ENCODE results near the gene ATOH8.

Gene ATOH8

GRCh38 chr2:85734942-85735608 is 18.7 kb upstream of the ATOH8 start:
- WGBS (ENCODE audit: extremely low coverage, insufficient coverage, insufficient read length) = no CpG with 5 or more reads among the region's 5 CpGs
- H2BK5ac ChIP-seq (ENCODE audit: low read depth, low read length, poor library complexity) = no peak overlapping the region
- no peak overlapping the region for H3K4ac ChIP-seq (ENCODE audit: low read depth, low read length)

DNA sequence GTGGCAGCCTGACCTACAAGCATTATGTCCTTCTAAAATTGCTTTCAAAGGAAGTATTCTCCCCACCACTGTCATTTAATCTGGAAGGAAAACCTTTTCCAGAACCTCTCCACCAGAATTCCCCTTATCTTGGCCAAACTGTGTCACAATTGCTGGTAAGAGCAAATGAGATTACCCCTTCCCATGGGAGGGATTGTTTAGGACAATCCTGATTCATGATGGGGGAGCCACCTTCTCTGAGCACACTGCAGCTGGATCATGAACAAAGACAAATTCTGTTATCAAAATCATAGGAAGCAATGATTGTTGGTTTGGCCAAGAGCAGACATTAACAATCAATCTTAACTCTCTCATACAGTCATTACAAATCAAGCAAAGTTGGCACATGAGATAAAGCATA is 18.1 kb upstream of the ATOH8 start:
- no peak overlapping the region for H4K12ac ChIP-seq (ENCODE audit: low read depth, low read length)
- H3K9ac ChIP-seq (ENCODE audit: low read length) = no peak overlapping the region

More at GRCh38 chr2:85734942-85735608, 18.7 kb upstream of the ATOH8 start:
- no peak overlapping the region for H3K23ac ChIP-seq (ENCODE audit: low read length)
- H3K9ac ChIP-seq (ENCODE audit: low read length) = no peak overlapping the region
- no peaks in the 10 kb centered on the region for H3K27me3 ChIP-seq (ENCODE audit: insufficient read depth, low read length)
- no peaks in the 10 kb centered on the region for H3K79me2 ChIP-seq (ENCODE audit: control insufficient read depth, insufficient read depth, low read length, poor library complexity)
- H3K18ac ChIP-seq (ENCODE audit: low read length) = no peak overlapping the region
- no peak overlapping the region for H3K4me3 ChIP-seq (ENCODE audit: low read depth, low read length)
- no peaks in the 10 kb centered on the region for H3K79me1 ChIP-seq (ENCODE audit: low read length)
- H3K4me2 ChIP-seq (ENCODE audit: low read length) = no peak overlapping the region
- no peak overlapping the region for H2AFZ ChIP-seq (ENCODE audit: insufficient read depth, low read length, poor library complexity)
- no peaks in the 10 kb centered on the region for H3K9me3 ChIP-seq (ENCODE audit: insufficient read depth, low read depth, low read length)
- no peak for DNase-seq
- H2BK12ac ChIP-seq (ENCODE audit: low read length) = no peak overlapping the region
- H3K14ac ChIP-seq (ENCODE audit: low read length) = no peak overlapping the region
- H2BK120ac ChIP-seq (ENCODE audit: insufficient read depth, low read length, poor library complexity) = no peak overlapping the region
- H4K12ac ChIP-seq (ENCODE audit: low read depth, low read length) = no peak overlapping the region
- no peak overlapping the region for H4K91ac ChIP-seq (ENCODE audit: low read depth, low read length)
- H4K8ac ChIP-seq (ENCODE audit: low read depth, low read length) = no peak overlapping the region
- no peaks in the 10 kb centered on the region for H3K36me3 ChIP-seq (ENCODE audit: control insufficient read depth in 1 of 2, insufficient read depth in 2 of 2, low read length in 2 of 2)
- no peaks in the 10 kb centered on the region for H3K4me1 ChIP-seq (ENCODE audit: control insufficient read depth in 1 of 2, insufficient read depth in 2 of 2, low read length in 2 of 2)
- no peak overlapping the region for H2AK5ac ChIP-seq (ENCODE audit: low read length)
- no peak overlapping the region for H3K27ac ChIP-seq (ENCODE audit: low read depth, low read length)

GRCh38 chr2:85736456-85737355 is 17.1 kb upstream of the ATOH8 start:
- Histone ChIP-seq H2BK5ac (ENCODE audit: low read depth, low read length, poor library complexity) (no peak overlapping the region), H4K8ac (ENCODE audit: low read depth, low read length) (no peak overlapping the region), H3K23ac (ENCODE audit: low read length) (no peak overlapping the region), H2BK120ac (ENCODE audit: insufficient read depth, low read length, poor library complexity) (no peak overlapping the region), H3K79me2 (ENCODE audit: control insufficient read depth, insufficient read depth, low read length, poor library complexity) (no peaks in the 10 kb centered on the region), H3K27ac (ENCODE audit: low read depth, low read length) (no peak overlapping the region), H3K9ac (ENCODE audit: low read length) (no peak overlapping the region), H2BK12ac (ENCODE audit: low read length) (no peak overlapping the region), H3K79me1 (ENCODE audit: low read length) (no peaks in the 10 kb centered on the region), H3K4me1 (ENCODE audit: control insufficient read depth in 1 of 2, insufficient read depth in 2 of 2, low read length in 2 of 2) (no peaks in the 10 kb centered on the region), H3K4me3 (ENCODE audit: low read depth, low read length) (no peak overlapping the region), H3K4me2 (ENCODE audit: low read length) (no peak overlapping the region), H3K27me3 (ENCODE audit: insufficient read depth, low read length) (no peaks in the 10 kb centered on the region), H4K12ac (ENCODE audit: low read depth, low read length) (no peak overlapping the region), H4K91ac (ENCODE audit: low read depth, low read length) (no peak overlapping the region), H3K9me3 (ENCODE audit: insufficient read depth, low read depth, low read length) (no peaks in the 10 kb centered on the region), H3K36me3 (ENCODE audit: control insufficient read depth in 1 of 2, insufficient read depth in 2 of 2, low read length in 2 of 2) (no peaks in the 10 kb centered on the region), H3K4ac (ENCODE audit: low read depth, low read length) (no peak overlapping the region), H2AK5ac (ENCODE audit: low read length) (no peak overlapping the region), H3K18ac (ENCODE audit: low read length) (no peak overlapping the region), H3K14ac (ENCODE audit: low read length) (no peak overlapping the region), H2AFZ (ENCODE audit: insufficient read depth, low read length, poor library complexity) (no peak overlapping the region)
- DNase-seq = peak in 1 of 2 donors; percentile 48
- no CpG with 5 or more reads among the region's 7 CpGs for WGBS (ENCODE audit: extremely low coverage, insufficient coverage, insufficient read length)

More for the DNA sequence above, 18.1 kb upstream of the ATOH8 start:
- no peak overlapping the region for H2BK12ac ChIP-seq (ENCODE audit: low read length)
- H4K8ac ChIP-seq (ENCODE audit: low read depth, low read length) = no peak overlapping the region
- no peak overlapping the region for H3K18ac ChIP-seq (ENCODE audit: low read length)
- H3K79me2 ChIP-seq (ENCODE audit: control insufficient read depth, insufficient read depth, low read length, poor library complexity) = no peaks in the 10 kb centered on the region
- H3K36me3 ChIP-seq (ENCODE audit: control insufficient read depth in 1 of 2, insufficient read depth in 2 of 2, low read length in 2 of 2) = no peaks in the 10 kb centered on the region
- no peaks in the 10 kb centered on the region for H3K4me1 ChIP-seq (ENCODE audit: control insufficient read depth in 1 of 2, insufficient read depth in 2 of 2, low read length in 2 of 2)
- no peak overlapping the region for H3K14ac ChIP-seq (ENCODE audit: low read length)
- no peak overlapping the region for H2AFZ ChIP-seq (ENCODE audit: insufficient read depth, low read length, poor library complexity)
- H3K79me1 ChIP-seq (ENCODE audit: low read length) = no peaks in the 10 kb centered on the region
- no peaks in the 10 kb centered on the region for H3K27me3 ChIP-seq (ENCODE audit: insufficient read depth, low read length)
- H4K91ac ChIP-seq (ENCODE audit: low read depth, low read length) = no peak overlapping the region
- H2BK5ac ChIP-seq (ENCODE audit: low read depth, low read length, poor library complexity) = no peak overlapping the region
- H3K4me3 ChIP-seq (ENCODE audit: low read depth, low read length) = no peak overlapping the region
- H3K9me3 ChIP-seq (ENCODE audit: insufficient read depth, low read depth, low read length) = no peaks in the 10 kb centered on the region
- H3K27ac ChIP-seq (ENCODE audit: low read depth, low read length) = no peak overlapping the region
- H3K23ac ChIP-seq (ENCODE audit: low read length) = no peak overlapping the region
- no peak overlapping the region for H2AK5ac ChIP-seq (ENCODE audit: low read length)
- H3K4ac ChIP-seq (ENCODE audit: low read depth, low read length) = no peak overlapping the region
- H3K4me2 ChIP-seq (ENCODE audit: low read length) = no peak overlapping the region
- no peak for DNase-seq
- no peak overlapping the region for H2BK120ac ChIP-seq (ENCODE audit: insufficient read depth, low read length, poor library complexity)

GRCh38 chr2:85737481-85737880 is 16.3 kb upstream of the ATOH8 start:
- Histone ChIP-seq H3K23ac (ENCODE audit: low read length) (no peak overlapping the region), H3K18ac (ENCODE audit: low read length) (no peak overlapping the region), H3K14ac (ENCODE audit: low read length) (no peak overlapping the region), H2BK5ac (ENCODE audit: low read depth, low read length, poor library complexity) (no peak overlapping the region), H3K79me1 (ENCODE audit: low read length) (no peaks in the 10 kb centered on the region), H4K91ac (ENCODE audit: low read depth, low read length) (no peak overlapping the region), H3K4me3 (ENCODE audit: low read depth, low read length) (no peak overlapping the region), H3K4me1 (ENCODE audit: control insufficient read depth in 1 of 2, insufficient read depth in 2 of 2, low read length in 2 of 2) (no peaks in the 10 kb centered on the region), H3K27ac (ENCODE audit: low read depth, low read length) (no peak overlapping the region), H4K12ac (ENCODE audit: low read depth, low read length) (no peak overlapping the region), H4K8ac (ENCODE audit: low read depth, low read length) (no peak overlapping the region), H2AK5ac (ENCODE audit: low read length) (no peak overlapping the region), H2AFZ (ENCODE audit: insufficient read depth, low read length, poor library complexity) (no peak overlapping the region), H2BK12ac (ENCODE audit: low read length) (no peak overlapping the region), H3K79me2 (ENCODE audit: control insufficient read depth, insufficient read depth, low read length, poor library complexity) (no peaks in the 10 kb centered on the region), H3K27me3 (ENCODE audit: insufficient read depth, low read length) (no peaks in the 10 kb centered on the region), H3K9me3 (ENCODE audit: insufficient read depth, low read depth, low read length) (no peaks in the 10 kb centered on the region), H3K9ac (ENCODE audit: low read length) (no peak overlapping the region), H3K36me3 (ENCODE audit: control insufficient read depth in 1 of 2, insufficient read depth in 2 of 2, low read length in 2 of 2) (no peaks in the 10 kb centered on the region), H3K4me2 (ENCODE audit: low read length) (no peak overlapping the region), H3K4ac (ENCODE audit: low read depth, low read length) (no peak overlapping the region), H2BK120ac (ENCODE audit: insufficient read depth, low read length, poor library complexity) (no peak overlapping the region)
- WGBS (ENCODE audit: extremely low coverage, insufficient coverage, insufficient read length) = no CpG with 5 or more reads among the region's 4 CpGs
- peak in 1 of 2 donors; percentile 70 for DNase-seq
